GM18502 (cell line): ENCODE measurements around the gene SMG9.

Experiments
- ATAC-seq: cut with Tn5 transposase; IDR thresholded peaks from one replicate; pipeline ENCODE4 v1.9.1; 2021; ENCODE audit warnings: mild to moderate bottlenecking; ENCODE audit not compliant: unreplicated experiment, poor library complexity

The SMG9 gene

DNA sequence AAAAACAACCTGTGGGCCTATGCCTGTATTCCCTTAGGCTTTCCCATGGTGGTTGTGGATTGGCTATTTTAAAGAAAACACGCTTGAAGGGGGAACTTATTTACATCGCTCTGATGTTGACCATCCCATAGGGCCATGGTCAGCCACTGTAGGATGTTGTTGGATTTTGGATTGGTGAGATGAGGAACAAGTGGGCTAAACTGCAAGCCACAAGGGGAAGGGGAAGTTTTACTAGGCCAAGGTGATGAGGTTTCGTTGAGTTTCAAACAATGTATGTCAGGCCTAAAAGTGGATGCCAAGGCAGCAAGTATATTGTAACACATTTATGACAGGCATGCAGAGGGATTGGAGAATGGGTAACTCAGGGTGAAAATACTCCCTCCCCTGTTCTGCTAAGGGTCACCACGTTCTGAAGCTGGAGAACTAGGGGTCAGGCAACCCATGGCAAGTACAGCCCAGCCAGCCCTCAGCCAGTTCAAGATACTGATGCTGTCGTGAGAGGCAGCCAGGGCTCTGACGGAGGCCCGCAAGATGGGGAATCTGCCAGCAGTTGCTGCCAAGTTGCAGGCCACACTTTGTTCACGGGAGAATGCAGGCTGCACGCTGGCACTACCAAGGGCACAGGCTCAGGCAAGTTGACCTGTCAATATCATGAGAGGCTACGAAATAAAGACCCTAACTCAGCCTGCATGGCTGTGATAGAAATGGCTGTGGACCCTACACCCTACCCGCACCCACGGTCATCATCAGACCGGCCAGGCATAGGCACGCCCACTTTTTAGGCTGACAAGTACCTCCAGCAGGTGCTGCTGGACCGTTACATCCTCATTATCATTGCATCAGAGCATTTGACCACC, 27.8 kb downstream of the SMG9 start:
- no peak for ATAC-seq

DNA sequence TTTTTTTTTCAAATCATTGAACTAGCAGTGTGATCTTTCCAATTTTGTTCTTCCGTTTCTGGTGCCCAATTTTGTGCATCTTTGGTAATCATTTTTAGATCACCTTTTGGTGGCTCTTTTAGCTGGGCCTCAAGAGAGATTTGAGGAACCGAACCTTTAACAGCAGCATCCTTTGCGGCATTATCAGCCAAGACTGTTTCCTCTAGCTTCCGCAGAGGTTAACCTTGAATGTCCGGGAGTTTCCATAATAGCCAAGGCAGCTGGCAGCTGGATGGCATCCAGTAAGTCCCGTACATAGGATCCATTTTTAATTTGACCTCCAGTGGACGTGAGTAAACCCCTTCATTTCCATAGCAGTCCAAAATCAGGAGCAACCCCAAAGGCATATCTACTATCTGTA, 29.3 kb downstream of the SMG9 start:
- ATAC-seq: no peak

DNA sequence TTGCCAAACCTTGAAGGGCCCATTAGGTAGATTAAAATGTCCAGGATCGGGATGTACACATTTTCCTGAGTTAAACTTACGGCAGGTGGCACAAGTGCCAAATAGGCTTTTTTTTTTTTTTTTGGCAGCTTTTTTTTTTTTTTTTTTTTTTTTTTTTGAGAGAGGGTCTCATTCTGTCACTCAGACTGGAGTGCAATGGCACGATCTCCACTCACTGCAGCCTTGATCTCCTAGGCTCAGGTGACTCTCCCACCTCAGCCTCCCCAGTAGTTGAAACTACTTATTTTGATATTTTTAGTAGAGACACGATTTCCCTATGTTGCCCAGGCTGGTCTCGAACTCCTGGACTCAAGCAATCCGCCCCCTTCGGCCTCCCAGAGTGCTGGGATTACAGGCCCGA, 29.9 kb downstream of the SMG9 start:
- ATAC-seq: no peak

DNA sequence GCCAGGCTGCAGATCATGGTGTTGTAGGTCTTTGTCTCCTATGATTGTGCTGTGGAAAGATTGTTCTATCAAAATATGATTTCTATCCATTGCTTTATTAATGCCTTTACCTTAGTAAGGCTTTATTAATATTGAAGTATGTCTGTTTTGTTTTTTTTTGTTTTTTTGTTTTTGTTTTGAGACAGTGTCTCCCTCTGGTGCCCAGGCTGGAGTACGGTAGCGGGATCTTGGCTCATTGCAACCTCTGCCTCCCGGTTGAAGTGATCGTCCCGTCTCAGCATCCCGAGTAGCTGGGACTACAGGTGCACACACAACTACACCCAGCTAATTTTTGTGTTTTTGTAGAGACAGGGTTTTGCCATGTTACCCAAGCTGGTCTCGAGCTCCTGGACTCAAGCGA, 31.2 kb downstream of the SMG9 start:
- no peak for ATAC-seq

DNA sequence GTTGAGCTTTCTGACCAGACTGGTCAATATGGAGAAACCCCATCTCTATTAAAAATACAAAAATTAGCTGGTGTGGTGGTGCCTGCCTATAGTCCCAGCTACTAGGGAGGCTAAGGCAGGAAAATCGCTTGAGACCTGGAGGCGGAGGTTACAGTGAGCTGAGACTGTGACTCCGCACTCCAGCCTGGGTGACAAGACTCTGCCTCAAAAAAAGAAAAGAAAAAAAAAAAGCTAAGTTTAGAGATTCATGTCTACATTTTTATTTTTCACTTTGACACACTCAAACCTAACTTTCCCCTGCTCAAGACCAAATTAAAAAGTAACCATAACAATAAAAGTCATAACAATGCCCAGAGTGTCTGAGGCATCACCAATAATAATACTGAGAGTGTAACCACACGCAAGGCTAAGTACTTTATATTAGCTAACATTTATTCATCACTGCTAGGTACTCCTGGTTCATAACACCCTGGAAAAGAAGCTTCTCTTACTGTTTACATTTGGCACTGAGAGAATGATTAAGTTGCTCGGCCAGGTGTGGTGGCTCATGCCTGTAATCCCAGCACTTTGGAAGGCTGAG, 33.2 kb downstream of the SMG9 start:
- no peak for ATAC-seq

DNA sequence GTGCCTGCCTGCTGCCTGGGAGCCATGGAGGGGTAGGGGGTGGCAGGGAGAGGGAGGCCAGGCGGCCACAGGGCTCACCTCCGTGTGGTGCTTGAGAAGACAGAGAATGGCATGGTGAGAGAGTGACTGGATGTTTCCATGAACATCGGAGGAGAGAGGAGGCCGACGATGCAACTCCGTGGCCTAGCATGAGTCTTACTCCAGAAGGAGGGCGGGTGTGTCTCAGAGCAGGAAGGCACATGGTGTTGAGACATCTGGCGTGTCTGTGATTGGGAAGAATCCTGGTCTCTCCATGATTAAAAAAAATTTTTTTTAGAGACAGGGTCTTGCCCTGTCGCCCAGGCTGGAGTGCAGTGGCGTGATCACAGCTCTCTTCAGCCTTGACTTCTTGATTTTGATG, 33.8 kb downstream of the SMG9 start:
- no peak for ATAC-seq

DNA sequence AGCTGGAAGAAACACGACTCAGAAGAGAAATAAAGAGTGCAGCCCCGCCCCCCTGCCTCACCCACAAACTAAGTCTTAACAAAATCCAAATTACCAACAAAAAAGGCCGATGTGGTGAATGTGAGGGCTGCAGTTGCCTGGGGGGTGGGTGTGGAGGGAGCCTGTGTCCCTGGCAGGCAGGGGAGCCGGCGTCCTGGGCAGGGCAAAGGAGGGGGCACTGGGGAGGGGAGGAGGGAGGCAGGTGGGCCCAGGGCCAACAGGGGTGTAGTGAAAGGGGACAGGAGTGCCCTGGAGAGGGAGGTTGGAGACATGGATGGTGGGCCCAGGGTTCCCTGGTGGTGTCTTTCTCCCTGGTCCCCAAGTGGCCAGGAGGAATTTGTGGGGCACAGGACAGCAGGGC, 34.8 kb downstream of the SMG9 start:
- ATAC-seq: no peak

DNA sequence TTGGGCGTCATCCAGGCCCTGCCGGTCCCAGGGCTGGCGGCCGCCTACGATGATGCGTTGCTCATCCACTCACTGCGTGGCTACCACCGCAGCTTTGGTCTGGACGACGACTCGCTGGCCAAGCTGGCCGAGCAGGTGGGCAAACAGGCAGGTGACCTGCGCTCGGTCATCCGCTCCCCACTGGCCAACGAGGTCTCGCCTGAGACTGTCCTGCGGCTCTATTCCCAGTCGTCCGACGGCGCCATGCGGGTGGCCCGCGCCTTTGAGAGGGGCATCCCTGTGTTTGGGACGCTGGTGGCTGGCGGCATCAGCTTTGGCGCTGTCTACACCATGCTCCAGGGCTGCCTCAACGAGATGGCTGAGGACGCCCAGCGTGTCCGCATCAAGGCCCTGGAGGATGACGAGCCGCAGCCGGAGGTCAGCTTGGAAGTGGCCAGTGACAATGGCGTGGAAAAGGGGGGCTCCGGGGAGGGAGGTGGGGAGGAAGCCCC, 35.3 kb downstream of the SMG9 start:
- ATAC-seq: no peak

DNA sequence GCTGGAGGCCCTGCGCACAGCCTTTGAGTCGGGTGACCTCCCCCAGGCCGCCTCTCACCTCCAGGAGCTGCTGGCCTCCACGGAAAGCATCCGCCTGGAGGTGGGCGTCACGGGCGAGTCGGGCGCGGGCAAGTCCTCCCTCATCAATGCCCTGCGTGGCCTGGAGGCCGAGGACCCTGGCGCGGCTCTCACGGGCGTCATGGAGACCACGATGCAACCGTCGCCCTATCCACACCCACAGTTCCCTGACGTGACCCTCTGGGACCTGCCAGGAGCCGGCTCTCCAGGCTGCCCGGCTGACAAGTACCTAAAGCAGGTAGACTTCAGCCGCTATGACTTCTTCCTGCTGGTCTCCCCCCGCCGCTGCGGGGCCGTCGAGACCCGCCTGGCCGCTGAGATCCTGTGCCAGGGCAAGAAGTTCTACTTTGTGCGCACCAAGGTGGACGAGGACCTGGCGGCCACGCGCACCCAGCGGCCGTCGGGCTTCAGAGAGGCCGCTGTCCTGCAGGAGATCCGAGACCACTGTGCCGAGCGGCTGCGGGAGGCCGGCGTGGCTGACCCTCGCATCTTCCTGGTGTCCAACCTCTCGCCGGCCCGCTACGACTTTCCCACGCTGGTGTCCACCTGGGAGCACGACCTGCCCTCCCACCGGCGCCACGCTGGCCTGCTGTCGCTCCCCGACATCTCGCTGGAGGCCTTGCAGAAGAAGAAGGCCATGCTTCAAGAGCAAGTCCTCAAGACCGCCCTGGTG, 36.0 kb downstream of the SMG9 start:
- ATAC-seq: no peak

DNA sequence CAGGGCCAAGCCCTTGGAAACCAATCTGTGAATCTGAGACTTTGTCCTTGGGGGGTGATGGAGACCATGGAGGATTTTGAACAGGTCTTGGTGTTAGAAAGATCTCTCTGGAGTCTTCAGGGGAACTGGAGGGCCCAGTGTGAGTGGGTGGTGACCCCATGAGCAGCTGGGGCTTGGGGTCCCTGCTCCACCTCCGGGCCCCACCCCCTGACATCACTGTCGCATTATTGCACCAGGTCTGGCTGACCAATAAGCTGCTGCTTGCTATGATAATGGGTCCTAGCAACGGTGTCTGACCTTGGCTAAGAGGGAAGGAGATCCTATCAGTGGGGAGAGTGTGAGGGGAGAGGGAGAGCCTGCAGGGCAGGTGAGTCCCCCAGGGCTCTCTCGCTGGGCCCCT, 39.0 kb downstream of the SMG9 start, which contains the start of gene IRGC:
IRGC (plus strand) TSS at position 301 of the 400 bp plus-strand sequence. CDS start 2,483 bp downstream, outside the sequence.
- ATAC-seq: no peak

DNA sequence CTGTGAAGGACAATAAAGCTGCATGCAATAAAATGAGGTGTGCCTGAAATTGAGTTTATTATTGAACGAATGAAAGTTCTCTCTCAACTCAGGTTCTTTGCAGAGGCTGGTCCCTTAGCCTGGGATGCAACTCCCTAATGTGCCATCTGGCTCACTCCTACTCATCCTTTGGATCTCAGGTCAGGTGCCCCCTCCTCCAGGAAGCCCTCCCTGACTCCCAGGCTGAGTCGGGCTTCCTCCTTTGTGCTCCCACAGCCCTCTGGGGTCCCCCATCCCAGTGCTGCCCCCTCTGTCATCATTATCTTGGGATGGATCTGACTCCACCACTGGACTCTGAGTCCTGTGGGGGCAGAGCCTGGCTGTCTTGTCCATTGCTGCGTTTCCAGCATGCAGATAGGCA, 41.6 kb downstream of the SMG9 start:
- ATAC-seq: no peak

DNA sequence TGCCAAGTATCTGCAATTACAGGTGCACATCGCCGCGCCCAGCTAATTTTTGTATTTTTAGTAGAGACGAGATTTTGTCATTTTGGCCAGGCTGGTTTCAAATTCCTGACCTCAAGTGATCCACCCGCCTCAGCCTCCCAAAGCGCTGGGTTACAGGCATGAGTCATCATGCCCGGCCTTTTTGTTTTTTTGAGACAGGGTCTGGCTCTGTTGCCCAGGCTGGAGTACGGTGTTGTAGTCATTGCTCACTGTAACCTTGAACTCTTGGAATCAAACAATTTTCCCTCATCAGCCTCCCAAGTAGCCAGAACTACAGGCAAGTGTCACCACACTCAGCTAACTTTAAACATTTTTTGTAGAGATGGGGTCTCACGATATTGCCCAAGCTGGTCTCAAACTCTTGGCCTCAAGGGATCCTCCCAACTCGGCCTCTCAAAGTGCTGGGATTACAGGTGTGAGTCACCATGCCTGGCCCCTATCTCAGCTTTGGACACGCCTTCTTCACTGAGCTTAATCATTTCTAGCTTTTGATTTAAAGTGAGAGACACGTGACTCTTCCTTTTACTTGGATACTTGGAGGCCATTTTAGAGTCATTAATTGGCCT, 42.9 kb downstream of the SMG9 start:
- ATAC-seq: no peak

DNA sequence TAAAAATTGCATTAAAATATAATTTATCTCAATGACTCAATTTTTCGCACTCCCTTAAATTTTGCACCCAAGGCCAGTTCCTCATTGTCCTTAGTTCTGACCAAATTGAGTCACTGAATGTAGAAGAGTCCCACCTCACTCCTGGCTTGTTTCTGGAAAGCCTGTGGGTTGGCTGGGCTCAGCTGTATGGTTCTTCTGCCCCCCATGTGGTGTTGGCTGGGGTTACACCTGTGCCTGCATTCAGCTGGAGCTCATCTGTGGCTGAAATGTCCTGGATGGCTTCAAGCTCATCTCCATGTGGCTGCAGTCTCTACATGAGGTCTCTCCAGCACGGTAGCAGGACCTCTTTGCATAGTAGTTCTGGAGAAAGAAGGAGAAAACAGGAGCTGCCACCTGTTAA, 46.0 kb downstream of the SMG9 start:
- ATAC-seq: no peak

DNA sequence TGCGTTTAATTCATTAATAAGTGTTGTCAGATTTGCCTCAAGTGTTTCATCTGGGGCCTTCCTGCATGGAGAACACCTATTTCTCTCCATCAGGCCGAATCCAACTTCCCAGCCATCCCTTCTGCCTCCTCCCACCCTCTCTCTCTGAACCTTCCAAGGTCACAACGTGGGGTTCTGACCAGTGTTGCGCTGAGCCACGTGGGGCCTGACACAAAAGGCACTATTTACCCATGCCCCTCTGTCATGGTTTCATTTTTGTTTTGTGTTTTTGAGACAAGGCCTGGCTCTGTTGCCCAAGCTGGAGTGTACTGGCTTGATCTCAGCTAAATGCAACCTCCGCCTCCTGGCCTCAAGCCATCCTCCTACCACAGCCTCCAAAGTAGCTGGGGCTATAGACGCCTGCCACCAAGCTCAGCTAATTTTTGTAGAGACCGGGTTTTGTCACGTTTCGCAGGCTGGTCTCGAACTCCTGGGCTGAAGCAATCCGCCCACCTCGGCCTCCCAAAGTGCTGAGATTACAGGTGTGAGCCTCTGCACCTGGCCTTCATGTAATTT, 47.5 kb downstream of the SMG9 start:
- no peak for ATAC-seq

DNA sequence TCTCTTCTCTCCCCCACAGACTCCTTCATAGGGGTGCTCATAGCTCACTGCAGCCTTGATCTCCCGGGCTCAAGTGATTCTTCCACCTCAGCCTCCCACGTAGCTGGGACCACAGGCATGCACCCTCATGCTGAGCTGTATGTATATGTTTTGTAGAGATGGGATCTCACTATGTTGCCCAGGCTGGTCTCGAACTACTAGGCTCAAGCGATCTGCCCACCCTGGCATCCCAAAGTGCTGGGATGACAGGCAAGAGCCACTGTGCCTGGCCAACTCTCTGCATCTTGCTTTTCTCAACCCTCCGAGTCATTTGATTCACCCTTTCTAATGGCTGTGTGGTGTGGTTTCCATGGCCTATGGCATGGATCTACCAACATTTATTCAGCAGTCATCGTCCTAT, 49.0 kb downstream of the SMG9 start:
- ATAC-seq: no peak

DNA sequence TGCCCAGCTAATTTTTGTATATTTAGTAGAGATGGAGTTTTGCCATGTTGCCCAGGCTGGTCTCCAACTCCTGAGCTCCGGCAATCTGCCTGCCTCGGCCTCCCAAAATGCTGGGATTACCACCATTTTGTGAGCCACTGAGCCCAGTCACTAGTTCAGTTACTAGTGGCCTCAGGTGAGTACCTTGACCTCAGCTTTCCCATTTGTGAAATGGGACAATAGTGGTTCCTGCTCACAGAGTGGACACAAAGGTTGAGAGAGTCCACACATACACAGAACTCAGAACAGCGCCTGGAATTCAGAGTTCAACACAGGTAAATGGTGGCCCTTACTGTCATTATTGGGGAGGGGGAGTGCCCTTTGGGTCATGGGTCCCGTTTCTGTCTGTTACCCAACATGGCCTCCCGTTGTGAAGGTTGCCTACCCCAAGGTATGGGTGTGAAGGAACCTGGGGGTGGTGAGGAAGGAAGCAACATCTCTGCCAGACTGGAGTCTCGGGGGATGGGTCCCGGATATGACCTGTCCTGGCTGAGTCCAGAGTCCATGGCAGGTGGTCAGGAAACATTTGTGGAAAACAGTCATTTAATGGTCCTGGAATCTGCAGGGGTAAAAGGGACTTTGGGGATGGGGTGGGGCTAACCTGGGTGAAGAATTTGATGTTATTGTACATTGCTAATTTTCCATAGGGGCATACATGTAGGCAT, 50.6 kb downstream of the SMG9 start:
- ATAC-seq: no peak

DNA sequence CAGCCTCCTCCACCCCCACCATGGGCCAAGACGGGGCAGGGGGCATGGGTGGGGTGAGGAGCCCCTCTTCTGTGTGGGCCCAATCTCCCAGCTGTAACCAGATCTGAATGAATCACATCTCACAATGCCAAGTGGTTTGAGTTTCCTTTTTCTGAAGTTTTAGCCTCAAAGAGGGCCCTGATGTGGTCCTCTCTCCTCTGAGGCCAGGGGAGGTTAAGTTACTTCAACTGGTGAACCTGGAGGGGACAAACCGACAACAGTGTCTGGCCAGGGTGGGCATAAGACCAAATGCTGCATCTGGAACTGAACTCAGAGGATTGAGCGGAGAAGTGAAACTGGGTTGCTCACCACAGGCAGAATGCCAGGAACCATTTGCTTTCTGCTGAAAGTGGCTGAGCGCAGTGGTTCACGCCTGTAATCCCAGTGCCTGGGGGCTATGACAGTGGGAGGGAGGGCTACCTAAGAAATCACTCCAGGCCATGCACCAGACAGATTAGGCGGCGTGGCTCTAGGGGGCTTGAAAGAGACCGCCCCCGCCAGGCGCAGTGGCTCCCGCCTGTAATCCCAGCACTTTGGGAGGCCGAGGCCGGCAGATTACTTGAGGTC, 54.3 kb downstream of the SMG9 start:
- peak; percentile 36 for ATAC-seq

DNA sequence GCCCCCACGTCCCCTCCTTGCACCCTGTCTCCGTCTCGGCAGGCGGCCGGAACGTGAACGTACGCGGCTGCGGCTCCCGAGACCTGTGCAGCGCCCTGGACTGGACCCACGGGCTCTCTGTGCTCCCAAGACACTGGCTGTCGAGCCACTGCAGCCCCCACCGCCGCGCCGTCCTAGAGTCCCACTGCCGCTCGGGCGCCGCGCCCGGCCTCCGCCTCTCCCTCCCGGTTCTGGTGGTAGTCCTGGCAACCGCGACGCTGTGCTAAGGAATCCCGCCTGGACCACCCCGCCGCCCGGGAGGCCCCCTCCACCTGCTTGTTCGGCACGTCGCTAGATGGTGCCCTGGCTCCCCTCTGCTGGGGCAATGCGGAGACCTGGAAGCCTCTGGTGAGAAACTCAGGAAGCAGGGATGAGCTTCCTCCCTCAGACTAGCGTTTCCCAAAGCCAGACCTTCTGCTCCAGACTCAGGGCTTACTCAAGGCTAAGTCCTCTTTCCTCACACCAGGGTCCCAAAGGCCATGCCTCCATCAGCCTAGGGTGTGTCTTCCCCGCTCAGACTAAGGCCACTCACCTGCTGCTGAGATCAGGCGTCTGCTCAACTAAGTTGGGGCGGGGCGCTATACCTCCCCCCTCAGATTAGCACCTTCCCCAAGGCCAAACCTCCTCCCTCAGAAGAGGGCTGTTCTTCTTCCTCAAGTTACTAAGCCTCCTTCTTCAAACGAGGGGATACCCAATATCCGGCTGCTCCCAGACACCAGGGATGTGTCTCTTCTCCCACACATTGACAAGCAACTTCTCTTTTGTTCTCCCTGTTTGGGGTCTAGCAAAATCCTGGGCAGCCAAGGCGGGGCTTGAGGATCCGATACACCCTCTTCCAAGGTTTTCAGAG, 55.0 kb downstream of the SMG9 start:
- no peak for ATAC-seq
